H9 (cell line): ENCODE results near the gene KRTAP10-11. TPM values are rescaled to one million over a fixed set of nuclear protein-coding genes. Genes with fewer than 3 reads are reported as not detected.

ENCODE experiments used
- DNase-seq: peaks from one replicate; pipeline ENCODE4 v3.0.0-alpha.2; 2017
- H2AFZ ChIP-seq: one replicate; pipeline ENCODE4 v1.6.1; 2013; ENCODE audit warnings: mild to moderate bottlenecking, low read length, control low read depth, moderate library complexity
- H2AK5ac ChIP-seq: 2 replicates; pipeline ENCODE4 v1.6.1; 2013; ENCODE audit warnings: low read length, control low read depth, mixed read lengths; ENCODE audit not compliant: insufficient read length
- H2BK120ac ChIP-seq: one replicate; pipeline ENCODE4 v1.6.1; 2013; ENCODE audit warnings: low read depth, mild to moderate bottlenecking, low read length, control low read depth, inconsistent platforms; ENCODE audit not compliant: poor library complexity, severe bottlenecking
- H2BK12ac ChIP-seq: 2 replicates; pipeline ENCODE4 v1.6.1; 2013; ENCODE audit warnings: low read length, control low read depth, mixed read lengths, low read depth; ENCODE audit not compliant: insufficient read length
- H2BK15ac ChIP-seq: 2 replicates; pipeline ENCODE4 v1.6.1; 2013; ENCODE audit warnings: low read depth, low read length, control low read depth
- H2BK20ac ChIP-seq: one replicate; pipeline ENCODE4 v1.6.1; 2013; ENCODE audit warnings: low read depth, mild to moderate bottlenecking, low read length, control low read depth, inconsistent platforms; ENCODE audit not compliant: poor library complexity, severe bottlenecking
- H2BK5ac ChIP-seq: 2 replicates; pipeline ENCODE4 v1.6.1; 2013; ENCODE audit warnings: low read length, control low read depth, mixed read lengths; ENCODE audit not compliant: insufficient read length
- H3K14ac ChIP-seq: 2 replicates; pipeline ENCODE4 v1.6.1; 2013; ENCODE audit warnings: low read length, control low read depth; ENCODE audit not compliant: insufficient read depth
- H3K18ac ChIP-seq: 2 replicates; pipeline ENCODE4 v1.6.1; 2013; ENCODE audit warnings: low read depth, mild to moderate bottlenecking, mixed read lengths, low read length, control low read depth; ENCODE audit not compliant: insufficient read length
- H3K23ac ChIP-seq: 2 replicates; pipeline ENCODE4 v1.6.1; 2013; ENCODE audit warnings: low read length, control low read depth, mixed read lengths, low read depth; ENCODE audit not compliant: insufficient read length
- H3K23me2 ChIP-seq: 2 replicates; pipeline ENCODE4 v1.6.1; 2013; ENCODE audit warnings: low read depth, mild to moderate bottlenecking, mixed read lengths, low read length, control low read depth; ENCODE audit not compliant: insufficient read length, poor library complexity, severe bottlenecking
- H3K27ac ChIP-seq: 2 replicates; pipeline ENCODE4 v1.5.1; 2013; ENCODE audit warnings: low read length, control low read depth, mixed read lengths, low read depth; ENCODE audit not compliant: insufficient read length
- H3K27me3 ChIP-seq: 2 replicates; pipeline ENCODE4 v1.6.1; 2013; ENCODE audit warnings: low read length, control low read depth, inconsistent platforms; ENCODE audit not compliant: insufficient read depth
- H3K4ac ChIP-seq: 2 replicates; pipeline ENCODE4 v1.6.1; 2013; ENCODE audit warnings: low read depth, mild to moderate bottlenecking, control low read depth, inconsistent platforms, low read length, moderate library complexity
- H3K4me1 ChIP-seq: 2 replicates; pipeline ENCODE4 v1.6.1; 2013; ENCODE audit warnings: low read length, control low read depth, inconsistent platforms; ENCODE audit not compliant: insufficient read depth
- H3K4me2 ChIP-seq: 2 replicates; pipeline ENCODE4 v1.6.1; 2013; ENCODE audit warnings: low read length, control low read depth, mixed read lengths; ENCODE audit not compliant: insufficient read length, insufficient read depth
- H3K56ac ChIP-seq: 2 replicates; pipeline ENCODE4 v1.6.1; 2013; ENCODE audit warnings: low read depth, mild to moderate bottlenecking, mixed read lengths, low read length, control low read depth; ENCODE audit not compliant: insufficient read length
- H3K79me1 ChIP-seq: 2 replicates; pipeline ENCODE4 v1.6.1; 2013; ENCODE audit warnings: low read depth, mild to moderate bottlenecking, moderate library complexity, low read length, control low read depth, inconsistent platforms; ENCODE audit not compliant: insufficient read depth, poor library complexity, severe bottlenecking
- H3K79me2 ChIP-seq: 2 replicates; pipeline ENCODE4 v1.6.1; 2013; ENCODE audit warnings: low read length, control low read depth, inconsistent platforms; ENCODE audit not compliant: insufficient read depth
- H3K9ac ChIP-seq: 2 replicates; pipeline ENCODE4 v1.6.1; 2013; ENCODE audit warnings: low read length, control low read depth, mixed read lengths; ENCODE audit not compliant: insufficient read length; ENCODE audit errors: extremely low read depth
- H3K9me3 ChIP-seq: one replicate; pipeline ENCODE4 v1.6.1; 2013; ENCODE audit warnings: low read depth, low read length, inconsistent platforms; ENCODE audit not compliant: control insufficient read depth
- H3T11ph ChIP-seq: one replicate; pipeline ENCODE4 v1.6.1; 2013; ENCODE audit warnings: mild to moderate bottlenecking, low read length, control low read depth, inconsistent platforms
- H4K20me1 ChIP-seq: one replicate; pipeline ENCODE4 v1.6.1; 2013; ENCODE audit not compliant: control insufficient read depth, insufficient read length, insufficient read depth
- H4K5ac ChIP-seq: 2 replicates; pipeline ENCODE4 v1.6.1; 2013; ENCODE audit warnings: low read depth, mild to moderate bottlenecking, mixed read lengths, low read length, control low read depth; ENCODE audit not compliant: insufficient read length
- H4K8ac ChIP-seq: replicated peaks from 2 replicates; pipeline ENCODE4 v1.6.1; 2013; ENCODE audit warnings: low read length, control low read depth, mixed read lengths, low read depth; ENCODE audit not compliant: insufficient read length
- H4K91ac ChIP-seq: 2 replicates; pipeline ENCODE4 v1.6.1; 2013; ENCODE audit warnings: low read depth, mild to moderate bottlenecking, moderate library complexity, mixed read lengths, low read length, control low read depth; ENCODE audit not compliant: insufficient read length
- H3K27ac Mint-ChIP-seq, 3 experiments: 2 replicates in 2 of 3; 3 replicates in 1 of 3; pipeline ENCODE4 v1.8.0; 2020 to 2021; ENCODE audit warnings: mixed read lengths in 3 of 3, mild to moderate bottlenecking in 1 of 3, moderate library complexity in 1 of 3
- H3K27me3 Mint-ChIP-seq: 2 replicates; pipeline ENCODE4 v1.8.0; 2021; ENCODE audit warnings: low read depth, mild to moderate bottlenecking, moderate library complexity, mixed read lengths
- H3K36me3 Mint-ChIP-seq, 3 experiments: 2 replicates in 2 of 3; 3 replicates in 1 of 3; pipeline ENCODE4 v1.8.0; 2020 to 2021; ENCODE audit warnings: low read depth in 3 of 3, mixed read lengths in 3 of 3; ENCODE audit not compliant: insufficient read depth in 1 of 3
- H3K4me1 Mint-ChIP-seq, 2 experiments: 2 replicates each; pipeline ENCODE4 v1.8.0; 2020; ENCODE audit warnings: mixed read lengths in 2 of 2
- H3K4me3 Mint-ChIP-seq, 2 experiments: 2 replicates in 1 of 2; 3 replicates in 1 of 2; pipeline ENCODE4 v1.8.0; 2020 to 2021; ENCODE audit warnings: mild to moderate bottlenecking in 2 of 2, mixed read lengths in 2 of 2, moderate library complexity in 1 of 2
- H3K9me3 Mint-ChIP-seq, 2 experiments: 2 replicates in 1 of 2; 3 replicates in 1 of 2; pipeline ENCODE4 v1.8.0; 2020; ENCODE audit warnings: mild to moderate bottlenecking in 2 of 2, mixed read lengths in 2 of 2, moderate library complexity in 1 of 2
- CTCF ChIP-seq: fragments of 200-600 bp; sonication (generic); conservative IDR thresholded peaks from 3 replicates; pipeline ENCODE4 v1.8.0; 2021; ENCODE audit warnings: antibody characterized with exemption, mild to moderate bottlenecking
- WGBS: extraction: QIAGEN DNeasy Blood & Tissue Kit; methylation state at CpG from one replicate; pipeline ENCODE4 v1.1.7; 2013; ENCODE audit warnings: missing lambda C conversion rate, low lambda C conversion rate, mixed read lengths; ENCODE audit not compliant: insufficient read length; ENCODE audit errors: extremely low coverage; 5-methylcytosine and 5-hydroxymethylcytosine counted together
- total RNA-seq: library from RNA; stranded (reverse); gene quantifications from 2 replicates; pipeline ENCODE4 v1.2.1, GENCODE V29; 2021

Gene KRTAP10-11
- total RNA-seq, 1 experiment from 2014 or later: not detected

- no peak for TF ChIP-seq CTCF
- no peaks in the 10 kb centered on the region for H3K27me3 ChIP-seq
- H3K23me2 ChIP-seq: no peaks in the 10 kb centered on the region
- H3K9me3 Mint-ChIP-seq: peaks cover 33 to 38% of the 10 kb centered on the region in 2 experiments
- peaks cover 9% of the 10 kb centered on the region for H3K9me3 ChIP-seq
- H3K14ac ChIP-seq: no peak overlapping the region
- no peak overlapping the region for H2AFZ ChIP-seq
- no peaks in the 10 kb centered on the region for H3K79me1 ChIP-seq
- no peak overlapping the region for H3T11ph ChIP-seq
- H3K9ac ChIP-seq: no peak overlapping the region
- H4K91ac ChIP-seq: no peak overlapping the region
- no peak overlapping the region for H2BK120ac ChIP-seq
- no peak overlapping the region for H3K56ac ChIP-seq
- H3K27ac Mint-ChIP-seq: no peak overlapping the region
- no peaks in the 10 kb centered on the region for H4K20me1 ChIP-seq
- H3K27me3 Mint-ChIP-seq: peaks cover 7% of the 10 kb centered on the region; the same call in 1 of the 2 replicates
- H3K4me1 Mint-ChIP-seq: peaks cover 24 to 27% of the 10 kb centered on the region in 2 experiments
- no peak overlapping the region for H3K27ac ChIP-seq
- H2AK5ac ChIP-seq: no peak overlapping the region
- H2BK5ac ChIP-seq: no peak overlapping the region
- no peak overlapping the region for H3K4me3 Mint-ChIP-seq
- H3K4me1 ChIP-seq: no peaks in the 10 kb centered on the region
- WGBS: no CpG with 5 or more reads among the region's 26 CpGs
- H3K18ac ChIP-seq: no peak overlapping the region
- H4K5ac ChIP-seq: no peak overlapping the region
- peaks cover 8 to 26% (median 21%) of the 10 kb centered on the region in 3 experiments for H3K36me3 Mint-ChIP-seq
- H2BK12ac ChIP-seq: no peak overlapping the region
- H2BK15ac ChIP-seq: no peak overlapping the region
- H4K8ac ChIP-seq: no peak overlapping the region
- no peak overlapping the region for H3K23ac ChIP-seq
- no peaks in the 10 kb centered on the region for H3K79me2 ChIP-seq
- no peak overlapping the region for H3K4me2 ChIP-seq
- DNase-seq: no peak
- H2BK20ac ChIP-seq: no peak overlapping the region
- H3K4ac ChIP-seq: no peak overlapping the region
Measured at GRCh38 chr21:44613386-44614155, 32.6 kb upstream of the KRTAP10-11 start.
